Measurements from ENCODE around the gene TECPR1. TPM values are rescaled to one million over a fixed set of nuclear protein-coding genes. Genes with fewer than 3 reads are reported as not detected.

The TECPR1 gene
- total RNA-seq, 1 donor from 2014 or later: 39.9 TPM

- TF ChIP-seq CTCF (conservative IDR thresholded peaks at IDR 0.05): no peak
- H3K9me3 Mint-ChIP-seq: no peaks in the 10 kb centered on the region
- peaks cover 10% of the 10 kb centered on the region for H3K4me1 Mint-ChIP-seq (ENCODE audit: unreplicated experiment)
- H3K27ac Mint-ChIP-seq: peak overlapping the region; percentile 41
- no peak for DNase-seq (ENCODE audit: extremely low spot score, unreplicated experiment)
- H3K36me3 Mint-ChIP-seq: peaks cover 4% of the 10 kb centered on the region
- H3K4me3 Mint-ChIP-seq: peak overlapping the region; percentile 31
- no peaks in the 10 kb centered on the region for H3K27me3 Mint-ChIP-seq
Measured at GRCh38 chr7:98256431-98256830, 4.4 kb upstream of the TECPR1 start.

DNA sequence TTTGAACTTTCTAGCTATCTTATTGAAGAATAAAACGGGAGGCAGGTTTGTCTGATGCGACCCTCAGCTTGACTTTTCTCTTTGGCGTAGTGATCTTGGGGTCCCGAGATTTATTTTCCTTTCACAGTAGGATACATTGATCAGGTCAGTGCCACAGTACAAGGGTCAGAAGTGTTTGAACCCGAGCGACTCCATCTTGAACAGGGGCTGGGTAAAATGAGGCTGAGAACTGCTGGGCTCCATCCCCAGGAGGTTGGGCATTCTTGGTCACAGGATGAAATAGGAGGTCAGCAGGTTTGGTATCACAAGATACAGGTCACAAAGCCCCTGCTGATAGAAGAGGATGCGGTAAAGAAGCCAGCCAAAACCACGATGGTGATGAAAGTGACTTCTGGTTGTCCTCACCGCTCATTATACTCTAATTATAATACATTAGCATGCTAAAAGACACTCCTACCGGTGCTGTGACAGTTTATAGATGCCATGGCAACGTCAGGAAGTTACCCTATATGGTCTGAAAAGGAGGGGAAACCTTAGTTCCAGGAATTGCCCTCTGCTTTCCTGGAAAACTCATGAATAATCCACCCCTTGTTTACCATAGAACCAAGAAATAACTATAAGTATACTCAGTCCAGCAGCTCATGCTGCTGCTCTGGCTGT, 3.0 kb upstream of the TECPR1 start:
- Mint-ChIP-seq H3K4me1 (ENCODE audit: unreplicated experiment) (peaks cover 10% of the 10 kb centered on the region), H3K9me3 (no peaks in the 10 kb centered on the region), H3K27ac (peak overlapping the region; percentile 39), H3K4me3 (peak overlapping the region; percentile 51), H3K27me3 (no peaks in the 10 kb centered on the region), H3K36me3 (peaks cover 4% of the 10 kb centered on the region)
- DNase-seq (ENCODE audit: extremely low spot score, unreplicated experiment): no peak
- no peak for TF ChIP-seq CTCF (conservative IDR thresholded peaks at IDR 0.05)

DNA sequence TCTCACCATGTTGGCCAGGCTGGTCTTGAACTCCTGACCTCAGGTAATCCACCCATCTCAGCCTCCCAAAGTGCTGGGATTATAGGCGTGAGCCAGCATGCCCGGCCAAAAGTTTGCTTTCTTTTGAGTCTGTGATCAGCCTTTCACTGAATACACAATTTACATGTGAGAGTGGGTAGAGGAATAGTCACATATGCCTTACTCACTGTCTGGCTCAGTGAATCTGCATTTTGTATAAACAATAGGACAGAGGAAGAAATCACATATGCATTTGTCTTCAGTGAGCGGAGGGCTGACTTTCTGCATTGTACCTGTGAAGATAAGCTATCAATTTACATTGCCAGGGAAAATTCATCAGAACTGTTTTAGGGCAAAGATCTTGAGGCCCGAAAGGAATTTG, 2.5 kb upstream of the TECPR1 start:
- Mint-ChIP-seq H3K27me3 (no peaks in the 10 kb centered on the region), H3K4me1 (ENCODE audit: unreplicated experiment) (peaks cover 10% of the 10 kb centered on the region), H3K9me3 (no peaks in the 10 kb centered on the region), H3K36me3 (peaks cover 4% of the 10 kb centered on the region), H3K27ac (peak overlapping the region; percentile 39), H3K4me3 (no peak overlapping the region)
- no peak for DNase-seq (ENCODE audit: extremely low spot score, unreplicated experiment)
- TF ChIP-seq CTCF (conservative IDR thresholded peaks at IDR 0.05): no peak

DNA sequence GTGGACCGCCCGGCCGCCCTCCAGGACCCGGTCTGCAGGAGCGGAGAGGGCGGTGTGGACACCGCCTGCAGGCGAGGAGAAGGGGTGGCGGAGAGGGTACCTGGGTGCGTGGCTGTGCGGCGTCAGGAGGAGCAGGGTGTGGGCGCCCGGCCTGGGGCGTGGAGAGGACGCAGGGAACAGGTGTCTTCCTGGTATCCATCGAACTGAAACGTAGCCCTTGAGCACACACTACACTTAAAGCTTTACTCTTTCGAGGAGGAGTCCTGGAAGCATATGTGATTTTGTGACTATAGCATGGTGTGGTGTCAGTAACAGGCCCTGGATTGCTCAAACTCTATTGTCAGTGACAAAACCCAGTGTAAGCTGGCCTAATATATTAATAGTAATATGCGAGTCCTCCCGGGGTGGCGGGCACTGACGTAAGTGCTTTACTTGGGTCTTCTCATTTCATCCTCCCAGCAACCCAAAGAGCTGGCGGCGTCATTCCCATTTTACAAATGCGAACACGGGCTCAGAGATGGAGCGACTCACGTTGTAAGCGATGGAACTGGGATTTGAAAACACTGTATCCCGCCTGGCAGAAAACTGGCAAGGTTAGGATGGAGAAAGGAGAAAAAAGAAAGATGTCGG, 508 bp upstream of the TECPR1 start:
- peaks cover 13% of the 10 kb centered on the region for H3K4me1 Mint-ChIP-seq (ENCODE audit: unreplicated experiment)
- no peaks in the 10 kb centered on the region for H3K27me3 Mint-ChIP-seq
- H3K27ac Mint-ChIP-seq: peak overlapping the region; percentile 95
- no peak for DNase-seq (ENCODE audit: extremely low spot score, unreplicated experiment)
- H3K9me3 Mint-ChIP-seq: no peaks in the 10 kb centered on the region
- TF ChIP-seq CTCF (conservative IDR thresholded peaks at IDR 0.05): no peak
- H3K36me3 Mint-ChIP-seq: peaks cover 4% of the 10 kb centered on the region
- H3K4me3 Mint-ChIP-seq: peak overlapping the region; percentile 94

- H3K27ac Mint-ChIP-seq: peak overlapping the region; percentile 95
- H3K4me1 Mint-ChIP-seq (ENCODE audit: unreplicated experiment): peaks cover 13% of the 10 kb centered on the region
- DNase-seq (ENCODE audit: extremely low spot score, unreplicated experiment): no peak
Measured at GRCh38 chr7:98251231-98251600, 816 bp downstream of the TECPR1 start.

More at GRCh38 chr7:98251231-98251600, 816 bp downstream of the TECPR1 start:
- TF ChIP-seq CTCF (conservative IDR thresholded peaks at IDR 0.05): no peak
- Mint-ChIP-seq H3K36me3 (no peaks in the 10 kb centered on the region), H3K27me3 (no peaks in the 10 kb centered on the region), H3K9me3 (no peaks in the 10 kb centered on the region), H3K4me3 (peak overlapping the region; percentile 94)

Measured in type B pancreatic cell (in vitro differentiated cells).